HepG2 (cell line): ENCODE measurements around the gene FUT1. TPM values are rescaled to one million over a fixed set of nuclear protein-coding genes. Genes with fewer than 3 reads are reported as not detected.
A peak's percentile ranks its signal among the peaks of the same experiment; 100 is the strongest.

Experiments used
- E2F2 ChIP-seq: sonication (generic); formaldehyde crosslinking; IDR thresholded peaks from 2 replicates; pipeline ENCODE4 v1.4.0; 2020; ENCODE audit warnings: missing genetic modification reagents, borderline replicate concordance
- ETV5 ChIP-seq: IDR thresholded peaks from 2 replicates; pipeline ENCODE4 v1.6.1; 2018; ENCODE audit warnings: missing biosample characterization, missing genetic modification reagents, inconsistent platforms, borderline replicate concordance
- FOXA3 ChIP-seq: IDR thresholded peaks from 2 replicates; pipeline ENCODE4 v1.6.1; 2016; ENCODE audit warnings: missing genetic modification reagents, missing compliant biosample characterization
- HDAC2 ChIP-seq: sonication (generic); formaldehyde crosslinking; IDR thresholded peaks from 2 replicates; pipeline ENCODE4 v1.4.0; 2020; ENCODE audit warnings: missing genetic modification reagents
- HMG20A ChIP-seq: IDR thresholded peaks from 2 replicates; pipeline ENCODE4 v1.6.1; 2016; ENCODE audit warnings: borderline replicate concordance
- HNF1A ChIP-seq, 2 experiments: sonication (generic) in 1 of 2; formaldehyde crosslinking in 1 of 2; IDR thresholded peaks; 2 replicates each; pipeline versions ENCODE4 v1.4.0 to v1.6.1; 2016 to 2020; ENCODE audit warnings: borderline replicate concordance in 1 of 2, low read depth in 1 of 2, mild to moderate bottlenecking in 1 of 2, missing genetic modification reagents in 1 of 2
- MAZ ChIP-seq, 2 experiments: sonication (generic) in 1 of 2; formaldehyde crosslinking in 1 of 2; IDR thresholded peaks; 2 replicates each; pipeline versions ENCODE4 v1.5.0 to v1.6.1; 2012 to 2020; ENCODE audit warnings: low read depth in 2 of 2, mild to moderate bottlenecking in 2 of 2, borderline replicate concordance in 1 of 2, improper control_type of control experiment in 1 of 2, low read length in 1 of 2, missing genetic modification reagents in 1 of 2, moderate library complexity in 1 of 2
- NBN ChIP-seq: fragments of 450-650 bp; conservative IDR thresholded peaks from 2 replicates; pipeline ENCODE4 v1.6.1; 2017
- NR2F1 ChIP-seq, 2 experiments: fragments of 450-650 bp in 1 of 2; formaldehyde crosslinking in 1 of 2; IDR thresholded peaks; 2 replicates each; pipeline versions ENCODE4 v1.5.0 to v1.6.1; 2016 to 2020; ENCODE audit warnings: mild to moderate bottlenecking in 1 of 2, missing compliant biosample characterization in 1 of 2, missing genetic modification reagents in 1 of 2, moderate library complexity in 1 of 2
- TFE3 ChIP-seq: IDR thresholded peaks from 2 replicates; pipeline ENCODE4 v1.6.1; 2016
- ZNF124 ChIP-seq: sonication (generic); formaldehyde crosslinking; IDR thresholded peaks from 2 replicates; pipeline ENCODE4 v1.4.0; 2020; ENCODE audit warnings: missing genetic modification reagents
- ZNF142 ChIP-seq: sonication (generic); formaldehyde crosslinking; IDR thresholded peaks from 2 replicates; pipeline ENCODE4 v1.4.0; 2020; ENCODE audit warnings: missing genetic modification reagents
- ZNF274 ChIP-seq: sonication (generic); formaldehyde crosslinking; IDR thresholded peaks from 2 replicates; pipeline ENCODE4 v1.5.1; 2020; ENCODE audit warnings: mild to moderate bottlenecking, missing genetic modification reagents
- ZNF607 ChIP-seq: sonication (generic); formaldehyde crosslinking; IDR thresholded peaks from 2 replicates; pipeline ENCODE4 v1.5.1; 2020; ENCODE audit warnings: missing genetic modification reagents, mild to moderate bottlenecking, borderline replicate concordance
- polyA plus RNA-seq, 8 experiments: library from polyadenylated mRNA; depleted of rRNA in 3 of 8; stranded (reverse) in 7 of 8; unstranded in 1 of 8; fragments of >200 nt; fragmentation: Illumina TruSeq in 4 of 8; extraction: Trizol in 4 of 8; gene quantifications; 2 replicates each; pipeline versions ENCODE4 v1.2.1 to v1.2.3, GENCODE V29; 2011 to 2016; ENCODE audit warnings: low read depth in 4 of 8, missing spikeins in 1 of 8, mixed read lengths in 1 of 8; ENCODE audit not compliant: insufficient read depth in 1 of 8
- total RNA-seq, 5 experiments: library from RNA; depleted of rRNA; stranded (reverse); fragments of >200 nt; fragmentation: Illumina TruSeq; extraction: Trizol; gene quantifications; 2 replicates each; pipeline ENCODE4 v1.2.3, GENCODE V29; 2016; ENCODE audit warnings: low read depth in 1 of 5

Gene FUT1
- total and polyA plus RNA-seq, 2 of the 13 experiments (the other 11 are each of a cell fraction or from before 2014, with no cell fraction given) = 0.07 to 1.1 TPM

- TF ChIP-seq ZNF142 (CRISPR knock-in tag) (0 out of 2 replicates have a peak, but pooled peaks have one; percentile 24), NR2F1 (CRISPR knock-in tag; IDR thresholded peaks at IDR 0.05) (peak in 1 of 2 experiments; percentile 49; a peak in 1 of 4 replicates), ZNF607 (CRISPR knock-in tag) (no peak), ZNF274 (CRISPR knock-in tag) (no peak), MAZ (IDR thresholded peaks at IDR 0.05; ENCODE audit: borderline replicate concordance, low read depth, low read length) (0 out of 2 replicates have a peak, but pooled peaks have one; percentile 18), MAZ (CRISPR knock-in tag; IDR thresholded peaks at IDR 0.05; ENCODE audit: low read depth) (no peak), E2F2 (CRISPR knock-in tag) (no peak), ETV5 (CRISPR knock-in tag) (peak; percentile 22; the same call in 1 of the 2 replicates), HDAC2 (peak; percentile 47), HMG20A (peak; percentile 57; the same call in 1 of the 2 replicates), TFE3 (CRISPR knock-in tag) (peak; percentile 85), HNF1A (IDR thresholded peaks at IDR 0.05; ENCODE audit: low read depth) (0 out of 2 replicates have a peak, but pooled peaks have one; percentile 25), HNF1A (CRISPR knock-in tag; IDR thresholded peaks at IDR 0.05; ENCODE audit: borderline replicate concordance) (no peak), ZNF124 (CRISPR knock-in tag) (no peak), FOXA3 (peak; percentile 66), NBN (no peak)
Measured at GRCh38 chr19:48780631-48781391, 28.4 kb upstream of the FUT1 start (continued).
